Effector CD4-positive, alpha-beta T cell (primary cell): Measurements from ENCODE around the gene KLHDC1.
"Not testable (repeated sequence)": the region's sequence is repeated elsewhere in the genome, so short reads cannot be mapped to it uniquely, and the experiment has no call there.

Source experiments
- DNase-seq: peaks from one replicate; pipeline ENCODE4 v3.0.0-alpha.2; 2020

The KLHDC1 gene

DNA sequence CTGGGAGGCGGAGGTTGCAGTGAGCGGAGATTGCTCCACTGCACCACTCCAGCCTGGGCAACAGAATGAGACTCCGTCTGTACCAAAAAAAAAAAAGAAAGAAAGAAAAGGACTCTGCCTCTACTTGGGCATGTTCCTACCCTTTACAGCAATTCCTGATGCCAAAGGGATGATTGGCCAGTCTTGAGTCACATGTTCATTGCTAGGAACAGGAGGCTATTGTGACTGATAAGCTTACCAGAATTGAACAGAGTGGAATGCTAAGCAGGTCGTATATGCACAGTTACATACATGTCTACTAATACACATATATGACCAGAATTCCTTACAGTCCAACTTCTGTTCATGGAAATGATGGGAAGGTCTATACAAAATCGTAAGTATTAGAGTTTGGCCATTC is 34.3 kb downstream of the KLHDC1 start:
- no peak for DNase-seq

DNA sequence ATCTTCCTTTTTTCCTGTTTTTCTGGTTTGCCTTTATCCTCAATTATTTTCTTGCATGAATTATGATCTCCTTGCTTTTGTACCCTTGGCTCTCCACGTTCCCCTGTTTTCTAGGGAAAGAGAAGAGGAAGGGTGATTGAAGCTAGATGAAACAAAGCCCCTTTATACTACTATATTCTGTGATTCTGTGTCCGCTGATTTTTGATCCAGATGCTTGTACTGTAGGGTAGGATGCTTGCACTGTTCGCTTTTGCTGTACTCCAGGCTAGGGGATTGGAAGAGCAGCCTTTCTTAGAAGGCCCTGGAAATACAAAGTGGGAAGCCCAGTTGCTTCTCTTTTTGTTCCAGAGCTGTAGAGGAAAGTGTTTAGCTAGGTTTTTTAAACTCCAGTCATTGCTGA is 40.0 kb downstream of the KLHDC1 start:
- DNase-seq: no peak

DNA sequence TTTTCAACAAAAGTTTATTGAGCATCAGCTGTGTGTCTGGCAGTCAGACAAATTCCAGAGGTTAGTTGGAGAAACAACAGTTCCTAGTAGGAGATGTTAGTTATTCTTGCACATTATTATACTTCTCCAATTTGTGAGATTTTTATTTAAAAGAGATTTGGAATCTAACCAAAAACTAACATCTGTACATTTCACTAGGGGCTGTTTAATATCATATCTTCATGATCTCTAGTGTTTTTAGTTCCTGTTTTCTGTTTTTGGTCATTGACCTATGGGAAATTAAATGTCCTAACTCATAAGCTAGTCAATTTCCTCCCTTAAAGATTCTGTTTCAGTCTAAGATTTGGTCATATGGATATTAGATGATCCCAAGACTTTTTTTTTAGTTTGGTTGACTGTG is 40.9 kb downstream of the KLHDC1 start:
- DNase-seq: no peak

DNA sequence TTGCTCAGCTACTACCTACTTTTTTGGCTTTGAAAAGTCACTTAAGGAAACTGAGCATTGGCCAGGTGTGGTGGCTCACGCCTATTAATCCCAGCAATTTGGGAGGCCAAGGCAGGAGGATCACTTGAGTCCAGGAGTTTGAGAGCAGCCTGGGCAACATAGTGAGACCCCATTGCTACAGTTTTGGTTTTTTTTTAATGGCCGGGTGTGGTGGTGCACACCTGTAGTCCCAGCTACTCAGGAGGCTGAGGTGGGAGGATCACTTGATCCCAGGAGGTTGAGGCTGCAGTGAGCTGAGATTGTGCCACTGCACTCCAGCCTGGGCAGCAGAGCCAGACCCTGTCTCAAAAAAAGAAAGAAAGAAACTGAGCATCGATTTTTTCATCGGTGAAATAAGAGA is 42.7 kb downstream of the KLHDC1 start:
- DNase-seq: not testable (repeated sequence)

DNA sequence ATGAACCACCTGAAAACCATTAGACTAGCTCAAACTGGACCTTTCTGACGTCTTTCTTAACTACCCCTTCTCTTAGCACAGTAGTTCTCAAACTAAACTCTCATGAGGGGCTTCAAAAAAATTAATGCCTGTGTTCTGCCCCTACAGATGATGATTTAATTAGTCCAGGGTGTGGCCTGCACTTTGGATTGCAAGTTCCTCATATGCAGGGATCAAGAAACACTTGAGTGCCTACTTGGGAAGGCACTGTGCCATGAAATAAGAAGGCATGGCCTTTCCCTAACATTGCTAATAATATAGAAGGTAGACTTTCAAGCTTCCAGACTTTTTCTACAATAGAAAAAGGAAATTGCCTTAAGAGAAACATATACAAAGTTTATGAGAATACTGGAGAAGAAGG is 52.3 kb downstream of the KLHDC1 start:
- DNase-seq: no peak

DNA sequence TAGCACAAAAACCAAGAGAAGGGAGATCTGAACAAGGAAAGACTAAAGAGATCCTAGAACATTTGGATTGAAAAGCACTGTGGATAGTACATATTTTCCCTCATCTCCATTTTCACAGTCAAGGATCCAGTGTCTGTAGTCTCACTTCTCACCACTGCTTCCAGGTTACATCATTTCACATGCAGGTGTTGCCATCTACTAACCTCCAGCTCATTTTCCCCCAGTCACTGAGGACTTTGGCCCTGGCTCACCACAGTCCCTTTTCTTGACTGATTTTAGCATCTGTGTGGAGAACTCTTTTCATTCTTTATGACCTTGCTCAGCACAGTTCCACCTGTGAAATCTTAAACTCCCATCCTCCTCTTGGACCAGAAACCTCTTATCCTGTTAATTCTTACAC is 53.6 kb downstream of the KLHDC1 start:
- not testable (repeated sequence) for DNase-seq

DNA sequence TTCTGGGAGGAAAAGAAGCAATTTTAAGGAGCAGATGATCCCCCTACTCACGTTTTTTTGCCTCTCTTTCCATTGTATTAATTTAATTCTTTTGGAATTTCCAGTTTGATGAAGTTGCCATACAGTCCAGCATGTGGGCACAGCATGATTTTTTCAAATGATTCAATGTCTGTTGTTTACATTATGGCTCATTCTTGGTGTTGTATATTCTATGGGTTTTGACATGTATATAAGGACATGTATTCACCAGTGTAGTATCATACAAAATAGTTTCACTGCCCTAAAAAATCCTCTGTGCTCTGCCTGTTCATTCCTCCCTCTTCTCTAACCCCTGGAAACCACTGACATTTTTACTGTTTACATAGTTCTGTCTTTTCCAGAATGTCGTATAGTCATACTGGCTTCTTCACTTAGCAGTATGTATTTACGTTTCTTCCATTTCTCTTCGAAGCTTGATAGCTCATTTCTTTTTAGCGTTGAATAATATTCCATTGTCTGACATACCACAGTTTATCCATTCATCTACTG is 61.7 kb downstream of the KLHDC1 start:
- DNase-seq: no peak

DNA sequence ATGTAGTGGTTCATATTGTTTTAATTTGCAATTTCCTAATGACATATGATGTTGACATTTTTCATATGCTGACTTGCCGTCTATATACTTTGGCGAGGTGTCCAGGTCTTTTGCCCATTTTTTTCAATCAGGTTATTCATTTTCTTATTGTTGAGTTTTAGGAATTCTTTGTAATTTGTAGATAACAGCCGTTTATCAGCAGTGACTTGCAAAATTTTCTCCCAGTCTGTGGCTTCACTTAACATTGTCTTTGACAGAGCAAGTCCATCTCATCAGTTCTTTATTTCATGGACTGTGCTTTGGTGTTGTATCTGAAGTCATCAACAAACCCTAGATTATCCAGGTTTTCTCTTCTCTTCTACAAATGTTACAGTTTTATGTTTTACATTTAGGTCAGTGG is 62.5 kb downstream of the KLHDC1 start:
- no peak for DNase-seq

DNA sequence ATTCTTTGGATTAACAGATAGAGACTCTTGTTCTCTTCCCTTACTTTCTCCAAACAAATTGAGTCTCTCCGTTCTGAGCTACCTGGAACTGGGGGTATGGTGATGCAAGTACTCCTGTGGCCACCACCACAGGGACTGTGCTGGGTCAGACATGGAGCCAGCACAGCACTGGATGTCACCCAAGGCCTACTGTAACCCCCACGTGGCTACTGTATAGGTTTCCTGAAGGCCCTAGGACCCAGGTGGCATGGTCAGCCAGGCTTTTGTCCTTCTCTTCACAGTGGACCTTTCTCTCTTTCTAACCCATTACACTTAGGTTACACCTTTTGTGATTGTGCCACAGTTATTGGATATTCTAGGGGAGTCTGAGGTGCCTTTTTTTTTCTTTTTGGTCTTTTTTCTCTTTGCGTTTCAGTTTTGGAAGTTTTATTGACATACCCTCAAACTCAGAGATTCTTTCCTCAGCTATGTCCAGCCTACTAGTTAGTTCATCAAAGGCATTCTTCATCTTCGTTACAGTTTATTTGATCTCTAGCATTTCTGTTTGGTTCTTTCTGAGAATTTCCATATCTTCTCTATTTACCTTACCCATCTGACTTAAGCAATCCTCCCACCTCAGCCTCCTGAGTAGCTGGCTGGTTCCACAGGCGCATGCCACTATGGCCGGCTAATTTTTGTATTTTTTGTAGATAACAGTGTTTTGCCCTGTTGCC is 69.1 kb downstream of the KLHDC1 start:
- DNase-seq: no peak

DNA sequence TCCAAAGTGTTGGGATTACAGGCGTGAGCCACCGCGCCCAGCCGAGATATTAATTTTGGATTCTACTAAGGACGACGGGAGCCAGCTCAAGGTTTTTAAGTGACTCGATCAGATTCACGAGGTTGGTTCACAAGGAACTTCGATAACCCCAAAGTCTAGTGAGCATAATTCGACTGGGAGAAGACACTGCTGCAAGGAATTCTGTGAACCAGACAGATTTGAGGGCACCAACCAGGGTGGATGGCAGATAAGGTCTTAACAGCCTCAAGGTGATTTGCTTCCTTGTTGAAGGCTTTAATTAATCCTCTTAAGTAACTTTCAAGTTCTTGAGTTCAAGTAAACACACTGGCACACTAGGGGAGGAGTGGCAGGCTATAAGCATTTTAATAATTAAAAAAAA is 73.9 kb downstream of the KLHDC1 start:
- DNase-seq: no peak

DNA sequence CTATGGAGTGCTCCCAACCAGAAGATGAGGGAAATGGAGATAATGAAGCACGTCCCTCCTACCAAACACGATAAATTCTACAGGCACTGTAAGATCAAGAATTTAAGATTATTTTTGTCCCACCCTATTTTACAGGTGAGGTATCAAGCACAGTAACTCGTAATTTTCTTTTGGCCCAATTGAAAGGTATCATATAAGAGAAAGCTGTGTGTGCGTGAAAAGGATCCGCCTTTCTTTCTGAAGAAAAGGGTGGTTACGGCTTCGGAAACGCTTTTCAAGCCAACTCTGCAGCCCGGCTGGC is 74.3 kb downstream of the KLHDC1 start:
- no peak for DNase-seq

DNA sequence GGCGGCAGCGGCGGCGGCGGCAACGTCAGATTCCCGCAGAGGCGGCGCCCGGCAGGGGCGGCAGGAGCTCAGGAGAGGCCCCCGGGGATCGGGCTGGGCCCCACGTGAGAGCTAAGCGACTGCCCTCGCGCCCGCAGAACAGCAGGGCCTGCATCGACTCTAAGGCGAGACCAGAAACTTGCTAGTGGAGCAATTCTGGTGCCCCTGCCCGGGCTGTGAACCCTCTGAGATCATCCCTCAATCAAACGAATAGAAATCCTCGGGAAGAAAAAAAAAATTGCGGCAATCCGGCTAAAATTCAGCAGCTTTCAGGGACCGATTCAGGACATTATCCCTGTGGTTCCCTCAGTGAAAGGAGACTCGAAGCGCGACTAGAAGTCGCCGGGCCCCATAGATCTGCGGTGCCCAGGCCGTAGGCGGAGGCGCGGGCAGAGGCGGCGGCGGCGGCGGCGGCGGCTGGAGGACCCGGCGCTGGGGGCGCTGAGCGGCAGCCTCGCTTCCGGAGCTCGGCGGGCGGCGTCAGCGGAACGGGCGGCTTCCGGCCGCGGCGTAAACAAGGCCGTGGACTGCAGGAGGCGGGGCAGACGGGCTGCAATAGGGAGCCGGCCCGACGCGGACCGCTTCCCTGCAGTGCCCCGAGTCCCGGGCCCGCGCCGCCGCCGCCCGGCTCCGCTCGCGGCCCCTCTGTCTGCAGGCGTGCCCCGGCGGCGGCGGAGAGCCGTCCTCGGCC is 74.8 kb downstream of the KLHDC1 start, which contains the start of gene KLHDC2:
Gene KLHDC2, plus strand, starts transcription at position 583 of the 730 bp plus-strand sequence. CDS start 316 bp downstream, outside the sequence.
- peak; percentile 83 for DNase-seq

DNA sequence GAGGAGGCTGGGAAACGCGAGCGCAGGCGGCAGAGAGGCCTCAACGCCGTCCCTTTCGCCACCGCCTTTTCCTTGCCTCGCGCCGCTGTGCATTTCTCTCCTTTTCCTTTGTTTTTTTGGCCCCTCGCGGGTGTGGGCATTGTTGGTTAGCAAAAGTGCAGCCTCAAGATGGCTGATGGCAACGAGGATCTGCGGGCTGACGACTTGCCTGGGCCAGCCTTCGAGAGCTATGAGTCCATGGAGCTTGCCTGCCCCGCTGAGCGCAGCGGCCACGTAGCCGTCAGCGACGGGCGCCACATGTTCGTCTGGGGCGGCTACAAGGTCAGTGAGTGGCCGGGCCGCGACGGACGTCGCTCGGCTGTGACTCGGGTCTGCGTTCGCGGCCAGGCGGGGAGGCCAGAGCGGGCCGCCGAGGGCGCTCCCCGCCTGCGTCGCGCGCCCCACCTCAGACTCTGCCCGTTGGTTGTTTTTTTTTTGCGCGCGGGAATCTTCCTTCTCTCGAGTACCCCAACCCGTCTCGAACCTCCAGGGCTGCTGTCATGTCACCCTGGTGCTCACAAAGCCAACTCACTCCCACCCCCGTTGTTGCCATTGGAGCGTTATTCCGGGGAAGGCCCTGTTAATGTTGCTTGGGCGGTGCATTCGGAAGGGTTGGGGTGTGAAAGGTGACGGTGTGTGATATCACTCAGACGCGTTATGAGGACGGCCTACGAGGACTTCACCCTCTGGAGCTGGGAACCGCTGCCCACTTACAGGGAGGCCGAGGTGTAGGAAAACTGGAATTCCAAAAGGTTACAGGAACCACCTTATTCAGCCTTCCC is 75.6 kb downstream of the KLHDC1 start:
- peak; percentile 65 for DNase-seq

DNA sequence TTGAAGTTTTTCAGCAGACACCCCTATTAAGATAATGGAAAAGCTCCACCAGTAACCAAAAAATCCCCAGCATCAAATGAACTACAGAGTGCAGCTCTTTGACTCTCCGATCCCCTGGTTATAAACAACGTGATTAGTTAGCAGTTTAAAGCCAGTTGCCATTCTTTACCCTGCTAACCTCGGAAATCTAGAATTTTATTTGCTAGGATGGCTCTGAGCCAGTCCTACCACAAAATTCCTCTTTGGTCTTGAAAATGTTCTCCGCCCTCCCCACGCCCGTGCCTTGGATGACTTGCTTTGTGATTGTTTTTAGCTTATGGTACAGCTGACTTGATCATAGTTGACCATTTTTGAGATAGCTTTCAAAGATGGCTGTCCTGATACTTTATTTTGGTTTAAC is 76.3 kb downstream of the KLHDC1 start:
- no peak for DNase-seq

DNA sequence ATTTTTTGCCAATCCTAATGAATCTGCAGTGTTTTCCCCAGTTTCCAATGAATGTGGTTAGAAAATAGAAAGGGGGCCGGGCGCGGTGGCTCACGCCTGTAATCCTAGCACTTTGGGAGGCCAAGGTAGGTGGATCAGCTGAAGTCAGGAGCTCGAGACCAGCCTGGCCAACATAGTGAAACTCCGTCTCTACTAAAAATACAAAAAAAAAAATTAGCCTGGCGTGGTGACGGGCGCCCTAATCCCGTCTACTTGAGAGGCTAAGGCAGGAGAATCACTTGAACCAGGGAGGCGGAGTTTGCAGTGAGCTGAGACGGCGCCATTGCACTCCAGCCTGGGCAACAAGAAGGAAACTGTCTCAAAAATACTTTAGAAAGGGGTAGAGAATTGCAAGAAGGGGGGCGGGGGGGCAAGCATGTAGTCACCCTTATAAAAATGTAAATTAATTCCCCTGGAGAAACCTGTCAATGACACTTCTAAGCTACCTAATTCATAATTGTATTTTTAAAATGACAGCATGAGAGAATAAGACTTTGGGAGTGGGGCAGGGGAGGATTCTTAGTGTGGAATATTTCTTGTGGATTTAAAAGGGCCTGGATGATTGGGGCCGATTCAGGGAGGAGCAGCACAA is 76.8 kb downstream of the KLHDC1 start:
- DNase-seq: no peak

DNA sequence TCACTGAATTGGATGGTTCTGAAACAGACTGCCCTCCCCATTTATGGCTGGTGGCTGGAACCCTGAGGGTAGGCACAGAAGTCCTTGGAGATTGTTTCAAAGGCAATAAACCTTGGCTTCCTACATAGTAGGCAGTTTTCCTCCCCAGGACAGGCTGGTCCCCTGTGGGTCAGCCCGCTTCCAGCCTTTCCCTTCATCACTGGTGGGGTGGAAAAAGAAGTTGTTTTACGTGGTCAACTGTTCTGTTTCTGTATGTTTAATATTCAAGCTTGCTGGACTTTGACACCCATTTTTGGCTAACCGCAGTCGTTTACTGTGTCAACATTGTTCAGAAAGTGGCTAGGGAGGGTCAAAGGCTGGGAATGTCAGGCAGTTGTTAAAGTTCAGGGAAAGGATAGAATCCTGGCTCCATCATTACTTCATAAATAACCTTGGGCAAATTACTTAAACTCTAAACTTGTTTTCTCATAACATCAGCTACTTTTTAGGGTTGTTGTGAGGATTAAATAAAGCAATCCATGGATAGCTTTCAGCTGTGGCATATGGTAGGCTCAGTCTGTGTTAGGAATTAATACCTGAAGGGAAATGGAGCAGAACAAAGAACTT is 77.4 kb downstream of the KLHDC1 start:
- DNase-seq: no peak

DNA sequence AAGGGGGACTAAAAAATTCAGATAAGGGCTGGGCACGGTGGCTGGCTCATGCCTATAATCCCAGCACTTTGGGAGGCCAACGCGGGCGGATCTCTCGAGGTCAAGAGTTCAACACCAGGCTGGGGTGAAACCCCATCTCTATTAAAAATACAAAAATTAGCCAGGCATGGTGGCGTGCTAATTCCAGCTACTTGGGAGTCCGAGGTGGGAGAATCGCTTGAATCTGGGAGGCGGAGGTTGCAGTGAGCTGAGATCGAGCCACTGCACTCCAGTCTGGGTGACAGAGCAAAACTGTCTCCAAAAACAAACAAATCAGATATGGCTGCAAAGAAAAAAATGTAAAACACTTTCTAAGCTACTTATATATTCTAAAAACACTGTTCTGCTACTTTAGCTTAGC is 78.8 kb downstream of the KLHDC1 start:
- not testable (repeated sequence) for DNase-seq

DNA sequence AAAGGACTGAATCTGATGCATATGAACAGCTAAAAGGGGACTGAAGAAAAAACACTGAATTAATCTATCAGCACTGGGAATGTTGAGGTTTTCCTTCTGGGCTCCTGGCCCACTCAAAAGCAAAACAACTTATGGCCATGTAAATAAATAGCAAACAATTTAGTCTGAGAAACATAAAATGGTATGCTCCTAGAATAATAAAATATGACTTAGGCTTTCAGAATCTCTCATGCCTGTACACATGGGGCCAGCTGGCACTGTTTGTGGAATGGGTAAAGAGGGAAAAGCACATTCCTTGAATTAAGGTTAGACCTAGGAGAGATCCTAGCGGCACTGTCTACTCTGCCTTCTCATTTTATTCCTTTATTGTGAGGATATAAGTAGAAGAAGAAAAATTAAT is 81.2 kb downstream of the KLHDC1 start:
- DNase-seq: no peak

DNA sequence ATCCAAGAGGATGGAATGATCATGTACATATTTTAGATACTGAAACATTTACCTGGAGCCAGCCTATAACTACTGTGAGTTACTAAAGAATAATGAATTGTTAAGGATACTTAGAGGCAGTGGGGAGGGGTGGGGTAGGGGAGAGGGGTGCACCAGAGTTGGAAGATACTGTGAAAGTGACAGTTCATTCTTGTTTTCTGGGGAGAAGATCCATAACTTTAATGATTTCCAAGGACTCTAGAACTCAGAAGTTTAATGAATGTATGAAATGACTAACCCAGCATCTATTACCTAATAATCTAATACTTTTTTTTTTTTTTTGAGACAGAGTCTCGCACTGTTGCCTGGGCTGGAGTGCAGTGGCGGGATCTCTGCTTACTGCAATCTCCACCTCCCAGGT is 85.5 kb downstream of the KLHDC1 start:
- no peak for DNase-seq

DNA sequence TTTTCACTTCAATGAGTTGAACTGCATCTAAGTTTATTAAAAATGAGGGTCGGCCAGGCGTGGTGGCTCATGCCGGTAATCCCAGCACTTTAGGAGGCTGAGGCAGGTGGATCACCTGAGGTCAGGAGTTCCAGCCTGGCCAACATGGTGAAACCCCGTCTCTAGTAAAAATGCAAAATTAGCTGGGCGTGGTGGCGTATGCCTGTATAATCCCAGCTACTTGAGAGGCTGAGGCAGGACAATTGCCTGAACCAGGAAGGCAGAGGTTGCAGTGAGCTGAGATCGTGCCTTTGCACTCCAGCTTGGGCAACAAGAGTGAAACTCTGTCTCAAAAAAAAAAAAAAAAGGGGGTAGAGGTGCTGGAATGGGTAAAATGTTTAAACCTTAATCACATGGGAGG is 88.1 kb downstream of the KLHDC1 start:
- DNase-seq: not testable (repeated sequence)

DNA sequence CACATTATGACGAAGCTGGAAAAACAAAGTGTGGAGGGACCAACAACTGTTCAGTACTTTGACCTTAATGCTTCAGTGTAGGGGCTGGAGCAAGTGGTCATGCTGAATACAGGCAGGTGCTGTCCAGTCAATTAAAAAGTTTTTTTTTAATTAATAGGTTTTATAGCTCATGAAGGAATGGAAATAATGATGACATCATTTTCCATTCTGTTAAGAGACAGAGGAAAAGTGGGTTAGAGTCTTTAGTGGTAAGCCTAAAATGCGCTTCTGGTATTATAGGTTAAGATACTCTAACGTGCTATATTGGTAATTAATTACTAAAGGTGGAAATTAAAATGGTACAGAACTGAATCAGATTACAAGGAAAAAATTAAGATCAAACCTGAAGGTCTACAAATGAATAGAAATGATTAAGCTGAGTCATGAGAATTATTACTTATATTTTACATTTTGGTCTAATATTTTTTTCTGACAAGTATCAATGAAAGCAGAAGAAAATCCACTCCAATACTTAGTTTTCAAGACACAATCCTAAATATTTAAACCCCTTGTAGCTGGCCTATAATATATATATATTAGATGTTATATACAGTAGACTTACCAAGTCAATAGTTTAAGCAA is 90.6 kb downstream of the KLHDC1 start:
- no peak for DNase-seq

DNA sequence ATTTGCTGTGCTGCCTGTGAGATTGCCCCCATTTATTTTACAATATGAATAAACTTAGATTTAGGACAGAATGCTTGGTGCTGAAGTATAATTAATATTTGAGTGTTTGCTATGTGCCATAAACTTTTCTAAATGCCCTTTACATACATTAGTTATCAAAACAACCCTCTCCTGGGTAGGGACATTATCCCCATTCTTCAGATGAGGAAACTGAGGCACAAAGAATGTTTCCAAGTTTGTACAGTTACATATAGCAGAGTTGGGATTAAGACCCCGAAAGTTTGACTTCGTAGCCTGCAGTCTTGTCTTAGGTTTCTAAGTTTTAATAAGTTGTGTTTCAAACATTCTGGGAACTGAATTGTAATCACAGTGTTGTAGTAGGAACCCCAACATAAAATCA is 93.4 kb downstream of the KLHDC1 start:
- no peak for DNase-seq
